Measurements from ENCODE around the gene SF3B2.
A peak's percentile ranks its signal among the peaks of the same experiment; 100 is the strongest.
"Not testable (repeated sequence)": the region's sequence is repeated elsewhere in the genome, so short reads cannot be mapped to it uniquely, and the experiment has no call there.

SF3B2 gene

GRCh38 chr11:66016793-66017177 is 35.4 kb upstream of the SF3B2 start:
- no peak for DNase-seq

- no peak for DNase-seq
Measured at GRCh38 chr11:66017321-66017720, 34.8 kb upstream of the SF3B2 start.

- DNase-seq: no peak
Measured at GRCh38 chr11:66020212-66020611, 32.0 kb upstream of the SF3B2 start.

- DNase-seq: peak in 1 of 5 donors; percentile 46
Measured at GRCh38 chr11:66020618-66021357, 31.4 kb upstream of the SF3B2 start.

- DNase-seq: peak; percentile 49 to 69 (median 63)
Measured at GRCh38 chr11:66022401-66023185, 29.6 kb upstream of the SF3B2 start.

GRCh38 chr11:66023186-66023440 is 29.1 kb upstream of the SF3B2 start:
- not testable (repeated sequence) for DNase-seq

GRCh38 chr11:66026017-66026529 is 26.1 kb upstream of the SF3B2 start, which contains the start of gene CATSPER1:
Gene CATSPER1 (minus strand): TSS chr11:66026479. CDS start chr11:66026379, 100 bp downstream.
- DNase-seq: no peak

- DNase-seq: no peak
Measured at GRCh38 chr11:66032957-66033735, 19.0 kb upstream of the SF3B2 start.

- no peak for DNase-seq
Measured at GRCh38 chr11:66035653-66036333, 16.4 kb upstream of the SF3B2 start.

- DNase-seq: no peak
Measured at GRCh38 chr11:66036334-66036710, 15.8 kb upstream of the SF3B2 start.

GRCh38 chr11:66037327-66037726 is 14.8 kb upstream of the SF3B2 start:
- DNase-seq: no peak

- DNase-seq: no peak
Measured at GRCh38 chr11:66039765-66040164, 12.4 kb upstream of the SF3B2 start.

- no peak for DNase-seq
Measured at GRCh38 chr11:66042227-66042995, 9.8 kb upstream of the SF3B2 start.

GRCh38 chr11:66042996-66043906 is 8.9 kb upstream of the SF3B2 start:
- DNase-seq: no peak

- no peak for DNase-seq
Measured at GRCh38 chr11:66044757-66045156, 7.4 kb upstream of the SF3B2 start.

GRCh38 chr11:66045177-66045639 is 7.0 kb upstream of the SF3B2 start:
- DNase-seq: peak; percentile 67 to 83 (median 79)

- DNase-seq: no peak
Measured at GRCh38 chr11:66046901-66047300, 5.3 kb upstream of the SF3B2 start.

- no peak for DNase-seq
Measured at GRCh38 chr11:66047541-66048365, 4.4 kb upstream of the SF3B2 start.

GRCh38 chr11:66048547-66049323 is 3.4 kb upstream of the SF3B2 start, which contains the start of gene GAL3ST3:
Gene GAL3ST3 (minus strand): TSS chr11:66049161. CDS start chr11:66045415, 3,746 bp downstream.
- no peak for DNase-seq
